Esophagus (tissue), 2 donors: Measurements from ENCODE around the gene PSMG2. TPM values are rescaled to one million over a fixed set of nuclear protein-coding genes. Genes with fewer than 3 reads are reported as not detected.
"Not testable (repeated sequence)": the region's sequence is repeated elsewhere in the genome, so short reads cannot be mapped to it uniquely, and the experiment has no call there.

Experiments
- H3K27ac ChIP-seq, 2 donors: one replicate each; pipeline ENCODE4 v1.5.1; 2013; ENCODE audit warnings: low read depth in 2 of 2, mild to moderate bottlenecking in 2 of 2, inconsistent platforms in 1 of 2, low read length in 1 of 2, moderate library complexity in 1 of 2
- H3K27me3 ChIP-seq, 2 donors: one replicate each; pipeline ENCODE4 v1.6.1; 2013; ENCODE audit warnings: low read length in 2 of 2, control low read depth in 1 of 2, mild to moderate bottlenecking in 1 of 2; ENCODE audit not compliant: insufficient read depth in 2 of 2, control insufficient read depth in 1 of 2
- H3K36me3 ChIP-seq, 2 donors: one replicate each; pipeline ENCODE4 v1.6.1; 2013; ENCODE audit warnings: low read length in 1 of 2; ENCODE audit not compliant: control insufficient read depth in 2 of 2, insufficient read depth in 2 of 2
- H3K4me1 ChIP-seq, 2 donors: one replicate each; pipeline ENCODE4 v1.6.1; 2013; ENCODE audit warnings: low read length in 1 of 2; ENCODE audit not compliant: control insufficient read depth in 2 of 2, insufficient read depth in 2 of 2
- H3K4me3 ChIP-seq, 2 donors: one replicate each; pipeline ENCODE4 v1.5.1; 2013; ENCODE audit warnings: low read length in 2 of 2, mild to moderate bottlenecking in 2 of 2, low read depth in 1 of 2, moderate library complexity in 1 of 2
- H3K9me3 ChIP-seq, 2 donors: one replicate each; pipeline ENCODE4 v1.6.1; 2013; ENCODE audit warnings: mild to moderate bottlenecking in 2 of 2, low read depth in 1 of 2, low read length in 1 of 2, moderate library complexity in 1 of 2; ENCODE audit not compliant: control insufficient read depth in 2 of 2, insufficient read depth in 1 of 2
- WGBS, 2 donors: extraction: QIAGEN DNeasy Blood & Tissue Kit; methylation state at CpG; one replicate each; pipeline ENCODE4 v1.1.7; 2013; 5-methylcytosine and 5-hydroxymethylcytosine counted together
- polyA plus RNA-seq, 2 donors: library from polyadenylated mRNA; stranded (reverse); fragments of 200-250 nt; gene quantifications; one replicate each; pipeline ENCODE4 v1.2.3, GENCODE V29; 2013
- donor health status: healthy with polysubstance abuse.
- donor health status: Bipolar disorder and iron deficiency.

Gene PSMG2
- polyA plus RNA-seq, 2 donors: 66.6 to 76.6 TPM

GRCh38 chr18:12747530-12748315 lies 44.9 kb downstream of the PSMG2 start:
- WGBS, 2 donors: 89 to 91% methylated on average over 8 of the region's 8 CpGs
- no peaks in the 10 kb centered on the region for H3K4me1 ChIP-seq
- H3K4me3 ChIP-seq: no peak overlapping the region

GRCh38 chr18:12748671-12749070 lies 45.8 kb downstream of the PSMG2 start:
- Histone ChIP-seq H3K36me3 (no peaks in the 10 kb centered on the region), H3K27me3 (no peaks in the 10 kb centered on the region), H3K27ac (no peak overlapping the region), H3K4me3 (no peak overlapping the region), H3K9me3 (no peaks in the 10 kb centered on the region), H3K4me1 (no peaks in the 10 kb centered on the region)
- WGBS, 2 donors: 84 to 86% methylated on average over 5 of the region's 5 CpGs

More at GRCh38 chr18:12747530-12748315, 44.9 kb downstream of the PSMG2 start:
- H3K27ac ChIP-seq: no peak overlapping the region
- no peaks in the 10 kb centered on the region for H3K9me3 ChIP-seq
- H3K36me3 ChIP-seq: no peaks in the 10 kb centered on the region
- no peaks in the 10 kb centered on the region for H3K27me3 ChIP-seq

GRCh38 chr18:12749121-12749520 lies 46.3 kb downstream of the PSMG2 start:
- H3K36me3 ChIP-seq: no peaks in the 10 kb centered on the region

GRCh38 chr18:12750076-12750714 lies 47.4 kb downstream of the PSMG2 start:
- WGBS, 2 donors: 49 to 56% methylated on average over 14 of the region's 14 CpGs
- H3K4me3 ChIP-seq: no peak overlapping the region
- H3K4me1 ChIP-seq: no peaks in the 10 kb centered on the region
- H3K27ac ChIP-seq: no peak overlapping the region
- H3K9me3 ChIP-seq: no peaks in the 10 kb centered on the region
- H3K36me3 ChIP-seq: no peaks in the 10 kb centered on the region
- no peaks in the 10 kb centered on the region for H3K27me3 ChIP-seq

More at GRCh38 chr18:12749121-12749520, 46.3 kb downstream of the PSMG2 start:
- no peak overlapping the region for H3K27ac ChIP-seq
- H3K9me3 ChIP-seq: no peaks in the 10 kb centered on the region
- 74 to 82% methylated on average over 13 of the region's 13 CpGs for WGBS, 2 donors
- H3K4me3 ChIP-seq: no peak overlapping the region
- H3K27me3 ChIP-seq: no peaks in the 10 kb centered on the region
- H3K4me1 ChIP-seq: no peaks in the 10 kb centered on the region

- whole genome bisulfite sequencing, 2 donors: 92% methylated on average over 18 of the region's 18 CpGs
- H3K4me3 ChIP-seq: no peak overlapping the region
Measured at GRCh38 chr18:12750715-12751502, 48.1 kb downstream of the PSMG2 start.

GRCh38 chr18:12751503-12751884 lies 48.7 kb downstream of the PSMG2 start:
- Histone ChIP-seq H3K4me1 (no peaks in the 10 kb centered on the region), H3K9me3 (no peaks in the 10 kb centered on the region), H3K27me3 (no peaks in the 10 kb centered on the region), H3K4me3 (no peak overlapping the region), H3K27ac (no peak overlapping the region), H3K36me3 (no peaks in the 10 kb centered on the region)
- 89 to 91% methylated on average over 5 of the region's 5 CpGs for WGBS, 2 donors

More at GRCh38 chr18:12750715-12751502, 48.1 kb downstream of the PSMG2 start:
- H3K36me3 ChIP-seq: no peaks in the 10 kb centered on the region
- no peaks in the 10 kb centered on the region for H3K9me3 ChIP-seq
- no peaks in the 10 kb centered on the region for H3K27me3 ChIP-seq
- H3K4me1 ChIP-seq: no peaks in the 10 kb centered on the region
- H3K27ac ChIP-seq: no peak overlapping the region

- Histone ChIP-seq H3K4me3 (no peak overlapping the region), H3K4me1 (no peaks in the 10 kb centered on the region), H3K36me3 (no peaks in the 10 kb centered on the region), H3K9me3 (no peaks in the 10 kb centered on the region), H3K27me3 (no peaks in the 10 kb centered on the region), H3K27ac (no peak overlapping the region)
- WGBS, 2 donors: 78 to 84% methylated on average over 4 of the region's 4 CpGs
Measured at GRCh38 chr18:12751891-12752290, 49.0 kb downstream of the PSMG2 start.

GRCh38 chr18:12754511-12754910 lies 51.7 kb downstream of the PSMG2 start:
- H3K4me1 ChIP-seq: no peaks in the 10 kb centered on the region
- H3K9me3 ChIP-seq: no peaks in the 10 kb centered on the region
- WGBS, 2 donors: 75 to 87% methylated on average over 6 of the region's 6 CpGs
- H3K27ac ChIP-seq: no peak overlapping the region
- no peaks in the 10 kb centered on the region for H3K27me3 ChIP-seq
- H3K4me3 ChIP-seq: no peak overlapping the region
- H3K36me3 ChIP-seq: no peaks in the 10 kb centered on the region

GRCh38 chr18:12755606-12756005 lies 52.8 kb downstream of the PSMG2 start:
- not testable (repeated sequence) for H3K27ac ChIP-seq, H3K4me1 ChIP-seq, H3K27me3 ChIP-seq, H3K9me3 ChIP-seq, H3K36me3 ChIP-seq, H3K4me3 ChIP-seq
- 96 to 98% methylated on average over 6 of the region's 6 CpGs for WGBS, 2 donors
